HepG2 (cell line): ENCODE results near the gene PXDC1.

ENCODE experiments used
- ATF4 ChIP-seq, 2 experiments: fragments of 450-650 bp in 1 of 2; sonication (generic) in 1 of 2; formaldehyde crosslinking; IDR thresholded peaks; 2 replicates each; pipeline versions ENCODE4 v1.5.0 to v1.8.0; 2020 to 2022; ENCODE audit warnings: mild to moderate bottlenecking in 1 of 2, missing genetic modification reagents in 1 of 2
- ESRRA ChIP-seq: sonication (generic); formaldehyde crosslinking; IDR thresholded peaks from 2 replicates; pipeline ENCODE4 v1.5.1; 2020; ENCODE audit warnings: mild to moderate bottlenecking, low read depth, missing genetic modification reagents
- HMGXB4 ChIP-seq, 2 experiments: sonication (generic) in 1 of 2; formaldehyde crosslinking in 1 of 2; IDR thresholded peaks; 2 replicates each; pipeline versions ENCODE4 v1.4.0 to v1.6.1; 2018 to 2020; ENCODE audit warnings: missing genetic modification reagents in 2 of 2, borderline replicate concordance in 1 of 2, low read depth in 1 of 2, mild to moderate bottlenecking in 1 of 2, missing biosample characterization in 1 of 2
- MZF1 ChIP-seq: sonication (generic); formaldehyde crosslinking; IDR thresholded peaks from 2 replicates; pipeline ENCODE4 v1.8.1; 2023; ENCODE audit warnings: mild to moderate bottlenecking, missing genetic modification reagents, borderline replicate concordance
- RFX5 ChIP-seq: IDR thresholded peaks from 2 replicates; pipeline ENCODE4 v1.6.1; 2011; ENCODE audit warnings: low read depth, low read length, improper control_type of control experiment
- YY1 ChIP-seq: IDR thresholded peaks from 2 replicates; pipeline ENCODE4 v1.6.1; 2011; ENCODE audit warnings: low read length, low read depth, moderate library complexity, mild to moderate bottlenecking; ENCODE audit not compliant: insufficient read depth, insufficient replicate concordance
- ZNF121 ChIP-seq: sonication (generic); formaldehyde crosslinking; IDR thresholded peaks from 2 replicates; pipeline ENCODE4 v1.5.0; 2020; ENCODE audit warnings: mild to moderate bottlenecking, missing genetic modification reagents
- ZNF337 ChIP-seq: sonication (generic); formaldehyde crosslinking; IDR thresholded peaks from 2 replicates; pipeline ENCODE4 v1.5.1; 2020; ENCODE audit warnings: missing genetic modification reagents, low read depth, mild to moderate bottlenecking, borderline replicate concordance

GRCh38 chr6:3711776-3712175 is 39.7 kb downstream of the PXDC1 start:
- TF ChIP-seq ESRRA (CRISPR knock-in tag) (no peak), ATF4 (CRISPR knock-in tag; IDR thresholded peaks at IDR 0.05) (no peak), YY1 (no peak), HMGXB4 (CRISPR knock-in tag; IDR thresholded peaks at IDR 0.05; ENCODE audit: borderline replicate concordance in 1 of 2, low read depth in 1 of 2) (no peak), RFX5 (no peak), MZF1 (CRISPR knock-in tag) (no peak), ZNF337 (CRISPR knock-in tag) (no peak), ZNF121 (CRISPR knock-in tag) (no peak)
